H4 (cell line): ENCODE measurements around the gene TLDC2. TPM values are rescaled to one million over a fixed set of nuclear protein-coding genes. Genes with fewer than 3 reads are reported as not detected.
"Not testable (repeated sequence)": the region's sequence is repeated elsewhere in the genome, so short reads cannot be mapped to it uniquely, and the experiment has no call there.

Source experiments
- DNase-seq: peaks from one replicate; pipeline ENCODE4 v3.0.0-alpha.2; 2015; ENCODE audit warnings: low spot score
- total RNA-seq: library from RNA; depleted of rRNA; stranded (reverse); fragments of >200 nt; shearing (Covaris generic); gene quantifications from 2 replicates; pipeline ENCODE4 v1.2.3, GENCODE V29; 2014

Gene TLDC2
- total RNA-seq, 1 experiment from 2014 or later = not detected

DNA sequence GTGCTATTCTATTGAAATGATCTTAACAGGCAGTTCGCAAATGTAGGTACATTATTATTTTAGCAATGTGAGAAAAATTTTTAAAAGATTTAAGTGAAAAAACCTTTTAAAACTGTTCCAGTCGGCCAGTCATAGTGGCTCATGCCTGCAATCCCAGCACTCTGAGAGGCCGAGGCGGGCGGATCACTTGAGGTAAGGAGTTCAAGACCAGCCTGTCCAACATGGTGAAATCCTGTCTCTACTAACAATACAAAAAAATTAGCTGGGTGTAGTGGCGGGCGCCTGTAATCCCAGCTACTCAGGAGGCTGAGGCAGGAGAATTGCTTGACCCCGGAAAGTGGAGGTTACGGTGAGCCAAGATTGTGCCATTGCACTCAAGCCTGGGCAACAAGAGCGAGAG is 29.6 kb downstream of the TLDC2 start:
- not testable (repeated sequence) for DNase-seq

DNA sequence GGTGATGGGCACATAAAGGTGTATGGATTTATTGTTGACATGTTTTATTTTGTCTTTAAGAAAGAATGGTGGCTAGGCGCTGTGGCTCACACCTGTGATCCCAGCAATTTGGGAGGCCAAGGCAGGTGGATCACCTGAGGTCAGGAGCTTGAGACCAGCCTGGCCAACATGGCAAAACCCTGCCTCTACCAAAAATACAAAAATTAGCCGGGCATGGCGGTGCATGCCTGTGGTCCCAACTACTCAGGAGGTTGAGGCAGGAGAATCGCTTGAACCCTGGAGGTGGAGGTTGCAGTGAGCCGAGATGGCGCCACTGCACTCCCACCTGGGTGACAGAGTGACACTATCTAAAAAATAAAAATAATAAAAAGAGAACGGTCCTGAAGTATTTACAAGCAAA is 30.1 kb downstream of the TLDC2 start:
- not testable (repeated sequence) for DNase-seq

DNA sequence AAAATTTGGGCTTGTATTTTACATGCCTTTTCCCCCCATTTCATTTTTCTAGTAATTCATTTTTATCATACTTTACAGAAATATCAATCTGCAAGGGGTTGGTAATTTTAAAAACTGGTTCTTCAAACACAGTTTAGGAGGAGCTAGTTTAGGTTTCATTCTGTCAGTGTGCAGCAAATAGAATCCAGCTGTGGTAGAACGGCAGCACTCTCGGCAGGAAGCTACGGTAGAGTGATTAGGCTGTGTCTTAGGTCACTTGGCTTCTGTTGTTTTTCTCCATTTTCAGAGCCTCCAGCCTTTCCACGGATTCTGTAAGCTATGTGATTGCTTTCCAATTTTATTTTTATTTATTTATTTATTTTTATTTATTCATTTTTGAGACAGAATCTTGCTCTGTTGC is 32.7 kb downstream of the TLDC2 start:
- DNase-seq = no peak

DNA sequence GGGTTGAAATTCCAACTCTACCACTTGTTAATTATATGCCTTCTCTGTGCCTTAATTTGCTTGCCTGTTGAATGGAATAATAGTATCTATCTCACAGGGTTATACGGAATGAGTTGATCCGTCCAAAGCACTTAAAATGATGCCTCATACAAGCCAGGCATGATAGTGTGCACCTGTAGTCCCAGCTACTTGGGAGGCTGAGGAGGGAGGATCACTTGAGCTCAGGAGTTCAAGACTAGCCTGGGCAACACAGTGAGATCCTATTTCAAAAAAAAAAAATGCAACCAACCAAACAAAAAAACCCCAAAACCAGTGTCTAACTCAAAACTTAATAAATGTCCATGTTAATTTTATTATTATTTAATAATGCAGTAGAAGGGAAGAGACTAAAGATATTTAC is 40.3 kb downstream of the TLDC2 start:
- DNase-seq = no peak

DNA sequence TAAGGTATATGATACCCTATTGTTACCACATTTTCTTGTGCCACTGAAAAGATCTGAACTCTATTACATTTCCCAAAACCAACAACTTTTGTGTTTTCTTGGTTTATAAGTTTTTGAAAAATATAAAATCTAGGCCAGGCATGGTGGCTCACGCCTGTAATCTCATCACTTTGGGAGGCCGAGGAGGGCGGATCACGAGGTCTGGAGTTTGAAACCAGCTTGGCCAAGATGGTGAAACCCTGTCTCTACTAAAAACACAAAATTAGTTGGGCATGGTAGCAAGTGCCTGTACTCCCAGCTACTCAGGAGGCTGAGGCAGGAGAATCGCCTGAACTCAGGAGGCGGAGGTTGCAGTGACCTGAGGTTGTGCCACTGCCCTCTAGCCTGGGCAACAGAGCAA is 41.3 kb downstream of the TLDC2 start:
- no peak for DNase-seq

DNA sequence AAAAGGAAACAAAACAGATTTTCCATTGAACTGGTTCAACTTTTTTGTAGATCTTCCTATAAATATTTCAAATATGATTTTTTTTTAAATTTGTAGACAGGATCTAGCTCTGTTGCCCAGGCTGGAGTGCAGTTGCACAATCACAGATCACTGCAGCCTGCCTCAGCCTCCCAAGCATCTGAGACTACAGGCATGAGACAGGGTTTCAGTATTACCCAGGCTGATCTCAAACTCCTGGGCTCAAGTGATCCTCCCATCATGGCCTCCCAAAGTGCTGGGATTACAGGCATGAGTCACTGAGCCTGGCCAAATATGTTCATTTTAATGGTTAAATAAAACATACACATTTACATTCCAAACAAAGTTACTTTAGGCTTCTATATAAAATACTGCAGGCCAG is 42.0 kb downstream of the TLDC2 start:
- DNase-seq = no peak

DNA sequence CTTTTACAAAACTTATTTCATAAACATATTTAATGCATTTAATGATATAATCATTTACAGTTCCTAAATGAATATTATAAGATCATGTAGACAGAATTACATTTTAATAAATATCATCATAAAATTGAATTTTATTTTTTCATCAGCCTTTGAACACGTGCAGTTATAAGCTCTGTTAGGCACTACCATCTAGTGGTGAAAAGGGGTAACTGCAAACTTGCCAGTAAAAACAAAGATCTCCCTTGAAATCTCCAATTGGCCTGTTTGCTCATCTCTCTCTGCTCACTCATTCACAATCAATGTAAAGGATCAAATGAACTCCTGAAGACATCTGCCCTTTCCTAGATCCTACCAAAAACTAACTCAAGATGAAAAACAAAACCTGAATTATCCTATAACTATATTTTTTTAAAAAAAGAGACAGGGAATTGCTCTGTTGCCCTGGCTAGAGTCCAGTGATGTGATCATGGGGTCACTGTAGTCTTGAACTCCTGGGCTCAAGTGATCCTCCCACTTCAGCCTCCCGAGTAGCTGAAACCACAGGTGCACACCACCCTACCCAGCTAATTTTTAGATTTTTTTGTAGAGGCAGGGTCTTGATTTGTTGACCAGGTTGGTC is 43.9 kb downstream of the TLDC2 start:
- DNase-seq = peak; percentile 42

DNA sequence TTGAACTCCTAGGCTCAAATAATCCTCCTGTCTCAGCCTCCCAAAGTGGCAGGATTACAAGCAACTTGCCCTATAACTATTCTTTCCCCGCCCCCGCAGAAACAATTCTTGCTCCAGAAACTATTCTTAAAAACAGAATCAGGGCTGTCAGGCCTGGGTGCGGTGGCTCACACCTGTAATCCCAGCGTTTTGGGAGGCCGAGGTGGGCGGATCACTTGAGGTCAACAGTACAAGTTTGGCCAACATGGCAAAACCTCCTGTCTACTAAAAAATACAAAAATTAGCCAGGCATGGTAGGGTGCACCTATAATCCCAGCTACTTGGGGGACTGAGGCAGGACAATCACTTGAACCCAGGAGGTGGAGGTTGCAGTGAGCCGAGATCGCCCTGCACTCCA is 44.4 kb downstream of the TLDC2 start:
- no peak for DNase-seq

DNA sequence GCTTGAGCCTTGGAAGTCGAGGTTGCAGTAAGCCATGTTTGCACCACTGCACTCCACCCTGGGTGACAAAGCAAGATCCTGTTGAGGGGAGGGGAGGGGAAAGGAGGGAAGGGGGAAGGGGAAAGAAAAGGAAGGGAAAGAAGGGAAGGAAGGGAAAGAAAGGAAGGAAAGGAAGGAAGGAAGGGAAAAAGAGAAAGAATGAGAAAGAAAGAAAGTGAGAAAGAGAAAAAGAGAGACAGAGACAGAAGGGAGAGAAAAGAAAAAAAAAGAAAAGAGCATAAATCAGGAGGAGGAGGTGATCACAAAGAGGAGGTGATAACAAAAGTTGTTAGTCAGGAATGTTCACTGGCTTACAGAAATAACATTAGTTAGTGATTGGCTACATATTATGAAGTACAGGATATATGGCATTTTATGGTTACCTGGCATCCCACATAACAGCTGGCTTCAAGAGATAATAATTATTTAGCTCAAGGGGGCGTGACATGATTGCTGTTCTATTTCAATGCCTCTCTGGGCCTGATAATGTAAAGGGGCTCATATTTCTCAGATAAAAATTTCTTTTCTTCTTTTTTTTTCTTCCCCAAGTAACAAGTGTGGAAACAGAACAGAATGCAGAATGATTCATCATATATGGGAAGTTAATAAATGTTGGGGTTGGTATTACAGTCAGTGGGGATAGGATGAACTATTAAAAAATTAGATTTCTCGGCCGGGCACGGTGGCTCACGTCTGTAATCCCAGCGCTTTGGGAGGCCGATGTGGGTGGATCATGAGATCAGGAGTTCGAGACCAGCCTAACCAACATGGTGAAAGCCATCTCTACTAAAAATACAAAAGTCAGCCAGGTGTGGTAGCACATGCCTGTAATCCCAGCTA is 48.5 kb downstream of the TLDC2 start:
- no peak for DNase-seq

DNA sequence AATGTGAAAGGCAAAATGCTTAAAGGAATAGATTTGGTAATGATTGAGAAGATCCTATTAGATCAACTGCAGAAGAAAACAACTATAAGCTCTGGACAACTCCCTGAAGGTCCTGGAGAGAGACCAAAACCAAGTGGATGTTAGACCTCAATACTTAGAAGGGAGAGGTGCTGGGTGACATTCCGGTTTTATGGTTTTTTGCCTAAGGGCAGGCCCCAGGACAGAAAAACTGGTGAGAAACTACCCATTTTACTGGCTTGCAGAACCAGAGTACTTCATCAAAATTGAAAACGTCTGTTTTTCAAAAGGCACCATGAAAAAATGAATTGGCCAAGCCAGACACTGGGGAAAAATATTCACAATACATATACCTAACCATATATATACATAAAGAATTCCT is 49.3 kb downstream of the TLDC2 start:
- no peak for DNase-seq

DNA sequence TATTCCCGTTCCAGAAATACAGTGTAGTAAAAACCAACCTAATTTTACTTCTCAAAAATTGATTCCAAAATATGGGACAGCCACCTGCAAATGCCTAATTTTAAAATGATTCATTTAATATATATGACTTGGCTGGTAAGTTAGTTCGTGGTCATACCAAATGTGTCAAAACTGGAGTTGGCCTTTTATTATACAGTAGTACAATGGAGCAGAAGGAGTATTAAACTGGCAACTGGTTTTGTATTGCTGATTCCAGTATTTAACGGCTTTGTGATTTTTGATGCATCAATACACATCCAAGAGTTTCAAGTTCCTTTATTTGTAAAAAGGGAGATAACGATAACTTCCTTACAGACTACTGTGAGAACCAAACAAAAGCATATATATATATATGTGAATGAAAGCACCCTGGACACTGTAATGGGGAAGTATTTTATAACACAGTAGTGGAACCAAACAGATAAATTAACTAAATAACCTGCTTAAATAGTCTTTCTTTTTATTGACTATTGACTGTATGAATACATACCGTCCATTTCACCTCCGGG is 50.8 kb downstream of the TLDC2 start:
- no peak for DNase-seq

DNA sequence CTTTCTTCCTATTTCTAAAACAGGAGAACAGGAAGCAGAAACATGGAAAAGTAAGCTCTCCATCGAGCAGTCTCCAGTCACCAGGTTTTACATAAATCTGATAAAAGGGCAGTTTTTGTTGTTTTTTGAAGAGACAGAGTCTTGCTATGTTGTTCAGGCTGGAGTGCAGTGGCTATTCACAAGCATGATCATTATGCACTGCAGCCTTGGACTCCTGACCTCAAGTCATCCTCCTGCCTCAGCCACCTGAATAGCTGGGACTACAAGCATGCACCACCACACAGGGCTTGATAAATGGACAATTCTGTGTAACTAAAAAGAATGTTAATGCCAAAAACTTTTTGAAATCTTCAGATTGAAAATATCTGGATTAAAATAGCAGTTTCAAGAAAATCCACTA is 51.8 kb downstream of the TLDC2 start:
- no peak for DNase-seq

DNA sequence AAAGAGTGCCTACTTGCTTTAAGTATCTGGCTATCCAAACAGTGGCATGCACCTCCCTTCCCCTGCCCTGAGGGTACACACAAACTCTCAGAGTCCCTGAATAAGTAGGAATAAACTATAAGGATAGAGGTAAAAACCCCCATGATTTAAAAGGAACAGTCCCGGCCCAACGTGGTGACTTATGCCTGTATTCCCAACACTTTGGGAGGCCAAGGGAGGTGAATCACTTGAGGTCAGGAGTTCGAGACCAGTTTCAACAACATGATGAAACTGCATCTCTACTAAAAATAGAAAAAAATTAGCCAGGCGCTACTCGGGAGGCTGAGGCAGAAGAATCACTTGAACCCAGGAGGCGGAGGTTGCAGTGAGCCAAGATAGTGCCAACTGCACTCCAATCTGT is 53.4 kb downstream of the TLDC2 start:
- no peak for DNase-seq

DNA sequence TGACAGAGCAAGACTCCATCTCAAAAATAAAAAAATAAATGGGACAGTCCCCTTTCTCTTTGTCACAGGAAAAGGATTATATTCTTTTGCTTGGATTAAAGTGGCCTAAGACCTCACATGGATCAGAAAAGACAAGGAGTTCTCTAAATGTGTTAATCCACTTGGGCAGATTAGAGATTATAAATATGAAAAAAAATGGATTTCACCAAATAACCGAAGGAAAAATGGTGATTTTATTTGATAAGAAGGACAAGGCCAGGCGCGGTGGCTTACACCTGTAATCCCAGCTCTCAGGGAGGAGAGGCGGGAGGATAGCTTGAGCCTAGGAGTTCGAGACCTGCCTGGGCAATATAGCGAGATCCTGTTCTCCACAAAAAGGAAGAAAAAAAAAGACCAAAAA is 53.8 kb downstream of the TLDC2 start:
- DNase-seq = no peak

DNA sequence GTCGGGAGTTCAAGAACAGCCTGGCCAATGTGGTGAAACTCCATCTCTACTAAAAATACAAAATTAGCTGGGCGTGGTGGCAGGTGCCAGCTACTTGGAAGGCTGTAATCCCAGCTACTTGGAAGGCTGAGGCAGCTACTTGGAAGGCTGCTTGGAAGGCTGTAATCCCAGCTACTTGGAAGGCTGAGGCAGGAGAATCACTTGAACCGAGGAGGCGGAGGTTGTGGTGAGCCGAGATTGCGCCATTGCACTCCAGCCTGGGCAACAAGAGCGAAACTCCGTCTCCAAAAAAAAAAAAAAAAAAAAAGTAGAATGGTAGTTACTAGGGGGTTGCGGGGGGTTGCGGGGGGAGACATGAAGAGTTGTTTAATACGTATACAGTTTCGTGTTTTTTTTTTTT is 56.1 kb downstream of the TLDC2 start:
- DNase-seq = not testable (repeated sequence)

DNA sequence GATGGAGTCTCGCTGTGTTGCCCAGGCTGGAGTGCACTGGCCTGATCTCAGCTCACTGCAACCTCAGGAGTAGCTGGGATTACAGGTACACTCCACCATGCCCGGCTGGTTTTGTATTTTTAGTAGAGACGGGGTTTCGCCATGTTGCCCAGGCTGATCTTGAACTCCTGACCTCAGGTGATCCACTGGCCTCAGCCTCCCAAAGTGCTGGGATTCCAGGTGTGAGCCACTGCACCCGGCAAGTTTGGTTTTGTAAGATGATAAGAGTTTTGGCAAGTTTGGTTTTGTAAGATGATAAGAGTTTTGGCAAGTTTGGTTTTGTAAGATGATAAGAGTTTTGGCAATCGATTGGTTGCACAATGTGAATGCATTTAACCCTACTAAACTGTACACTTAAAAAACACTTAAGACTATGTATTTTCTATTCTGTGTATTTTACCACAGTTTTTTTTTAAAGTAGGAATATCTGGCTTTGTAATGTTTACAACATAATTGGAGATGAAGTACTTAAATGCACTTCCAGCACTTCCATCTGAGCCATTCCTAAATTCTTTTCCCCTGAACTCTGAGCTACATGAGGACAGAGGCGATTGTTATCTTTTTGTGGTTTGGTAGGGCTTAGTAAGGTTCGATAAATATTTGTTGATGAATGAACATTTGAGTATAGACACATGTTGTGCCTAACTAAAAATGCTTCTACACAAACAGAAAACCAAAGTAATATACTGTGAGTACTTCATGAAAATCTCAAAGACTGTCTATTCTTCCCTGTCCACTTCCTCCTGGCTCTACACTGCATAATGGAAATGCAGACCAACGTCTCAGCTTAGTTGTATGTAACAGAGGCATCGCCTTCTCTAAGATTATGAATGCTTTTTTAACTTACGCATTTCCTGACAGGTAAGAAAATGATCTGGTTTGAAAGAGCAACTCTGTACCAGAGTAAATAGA is 56.8 kb downstream of the TLDC2 start:
- DNase-seq = peak; percentile 11

DNA sequence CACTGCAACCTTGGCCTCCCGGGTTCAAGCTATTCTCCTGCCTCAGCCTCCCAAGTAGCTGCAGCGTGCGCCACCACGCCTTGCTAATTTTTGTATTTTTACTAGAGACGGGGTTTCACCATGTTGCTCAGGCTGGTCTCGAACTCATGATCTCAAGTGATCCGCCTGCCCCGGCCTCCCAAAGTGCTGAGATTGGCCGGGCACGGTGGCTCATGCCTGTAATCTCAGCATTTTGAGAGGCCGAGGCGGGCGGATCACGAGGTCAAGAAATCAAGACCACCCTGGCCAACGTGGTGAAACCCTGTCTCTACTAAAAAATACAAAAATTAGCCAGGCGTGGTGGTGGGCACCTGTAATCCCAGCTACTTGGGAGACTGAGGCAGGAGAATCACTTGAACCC is 57.6 kb downstream of the TLDC2 start:
- DNase-seq = not testable (repeated sequence)

DNA sequence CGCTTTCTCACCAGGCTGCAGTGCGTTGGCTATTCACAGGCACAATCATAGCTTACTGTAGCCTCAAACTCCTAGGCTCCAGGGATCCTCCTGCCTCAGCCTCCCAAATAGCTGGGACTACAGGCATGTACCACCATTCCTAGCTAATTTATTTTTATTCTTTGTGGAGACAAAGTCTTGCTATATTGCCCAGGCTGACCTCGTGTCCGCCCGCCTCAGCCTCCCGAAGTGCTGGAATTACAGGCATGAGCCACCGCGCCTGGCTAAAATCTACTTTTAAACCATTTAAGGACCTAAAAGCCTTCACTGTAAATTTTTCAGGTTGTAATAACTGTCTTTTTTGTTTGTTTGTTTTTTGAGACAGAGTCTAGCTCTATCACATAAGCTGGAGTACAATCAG is 60.4 kb downstream of the TLDC2 start:
- DNase-seq = no peak

DNA sequence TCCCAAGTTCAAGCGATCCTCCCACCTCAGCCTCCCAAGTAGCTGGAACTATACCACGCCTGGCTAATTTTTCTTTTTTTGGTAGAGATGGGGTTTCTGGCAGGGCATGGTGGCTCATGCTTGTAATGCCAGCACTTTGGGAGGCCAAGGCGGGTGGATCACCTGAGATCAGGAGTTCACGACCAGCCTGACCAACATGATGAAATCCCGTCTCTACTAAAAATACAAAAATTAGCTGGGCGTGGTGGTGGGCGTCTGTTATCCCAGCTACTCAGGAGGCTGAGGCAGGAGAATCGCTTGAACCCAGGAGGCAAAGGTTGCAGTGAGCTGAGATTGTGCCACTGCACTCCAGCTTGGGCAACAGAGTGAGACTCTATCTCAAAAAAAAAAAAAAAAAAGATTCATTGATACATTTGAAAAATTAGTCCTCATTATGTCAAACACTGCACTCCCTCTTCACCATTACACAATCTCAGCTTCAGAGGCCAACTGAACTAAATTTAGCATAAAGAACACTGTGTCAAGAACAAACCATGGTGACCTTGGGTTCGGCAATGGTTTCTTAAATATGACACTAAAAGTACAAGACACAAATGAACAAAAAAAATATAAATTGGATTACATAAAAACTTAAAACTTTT is 60.9 kb downstream of the TLDC2 start:
- not testable (repeated sequence) for DNase-seq

DNA sequence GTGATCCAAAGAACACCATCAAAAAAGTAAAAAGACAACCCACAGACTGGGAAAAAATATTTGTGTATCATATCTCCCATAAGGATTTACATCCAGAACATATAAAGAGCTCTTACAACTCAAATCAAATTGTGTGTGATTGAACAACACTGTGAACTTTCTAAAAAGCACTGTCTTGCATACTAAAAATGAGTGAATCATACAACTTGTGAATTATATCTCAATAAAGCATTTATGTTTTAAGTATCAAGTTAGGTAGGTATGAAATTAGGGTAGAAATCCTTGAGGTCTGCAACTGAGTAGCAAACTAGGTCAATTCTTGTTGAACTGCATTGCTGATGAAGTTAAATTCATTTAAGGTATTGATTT is 61.4 kb downstream of the TLDC2 start:
- DNase-seq = no peak

DNA sequence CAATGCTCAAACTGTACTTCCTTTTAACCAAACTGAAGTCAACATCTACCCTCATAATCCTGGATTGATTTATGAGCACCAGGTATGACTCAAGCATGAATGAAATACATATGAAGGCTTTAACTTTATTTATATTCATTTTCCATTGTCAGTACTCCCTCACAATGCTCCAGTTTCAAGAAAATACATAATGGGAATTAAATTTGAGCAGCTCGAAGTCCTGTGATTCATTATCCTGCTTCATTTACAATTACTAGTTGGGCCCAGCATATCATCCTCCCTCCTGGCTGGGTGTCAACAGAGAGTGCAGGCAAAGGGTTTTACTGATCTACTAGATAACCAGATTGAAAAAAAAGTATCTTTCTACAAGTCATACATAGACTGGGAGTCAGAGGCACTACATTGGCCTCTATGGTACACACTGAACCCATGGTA is 65.5 kb downstream of the TLDC2 start:
- DNase-seq = no peak
